ENCODE measurements around the gene TMCO4.

TMCO4 gene

DNA sequence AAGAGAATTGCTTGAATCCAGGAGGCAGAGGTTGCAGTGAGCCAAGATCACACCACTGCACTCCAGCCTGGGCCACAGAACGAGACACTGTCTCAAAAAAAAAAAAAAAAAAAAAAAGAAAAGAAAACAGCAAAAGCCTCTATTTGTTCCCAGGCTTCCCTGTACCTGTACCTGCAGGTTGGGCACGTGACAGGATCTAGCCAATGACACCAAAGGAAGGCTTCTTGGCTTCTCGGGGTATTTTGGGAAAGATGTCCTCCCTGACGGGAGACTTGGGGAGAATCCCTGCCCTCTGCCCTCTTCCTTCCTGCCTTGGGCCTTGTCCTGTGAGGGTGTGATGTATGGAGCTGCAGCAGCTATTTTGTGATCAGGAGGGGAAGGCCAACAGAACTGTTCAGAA lies 22.8 kb downstream of the TMCO4 start:
- TF ChIP-seq OSR1 (CRISPR knock-in tag; IDR thresholded peaks at IDR 0.05): no peak
- no peak for TF ChIP-seq ZNF8 (CRISPR knock-in tag; IDR thresholded peaks at IDR 0.05)
- ATAC-seq: no peak

DNA sequence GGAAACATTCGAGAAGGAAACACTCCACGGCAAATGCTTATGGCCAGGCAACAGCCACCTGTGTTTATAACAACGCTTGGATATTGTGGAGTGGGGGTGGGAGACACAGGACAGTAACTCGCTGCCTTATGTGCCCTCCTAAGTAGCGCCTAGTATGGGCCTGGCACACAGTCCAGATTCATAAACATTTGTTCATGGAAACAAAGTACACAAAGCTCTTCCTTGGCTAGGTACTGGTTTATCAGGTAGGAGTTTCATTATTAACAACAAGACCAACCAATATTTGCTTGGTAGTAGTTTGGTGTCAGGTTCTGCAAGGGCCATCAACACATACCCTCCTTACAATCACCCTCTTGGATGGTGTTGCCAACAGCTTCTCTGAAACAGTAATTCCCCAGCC lies 23.4 kb downstream of the TMCO4 start:
- TF ChIP-seq BACH2 (CRISPR knock-in tag; IDR thresholded peaks at IDR 0.05; ENCODE audit: borderline replicate concordance): no peak
- TF ChIP-seq, protein P1, sequence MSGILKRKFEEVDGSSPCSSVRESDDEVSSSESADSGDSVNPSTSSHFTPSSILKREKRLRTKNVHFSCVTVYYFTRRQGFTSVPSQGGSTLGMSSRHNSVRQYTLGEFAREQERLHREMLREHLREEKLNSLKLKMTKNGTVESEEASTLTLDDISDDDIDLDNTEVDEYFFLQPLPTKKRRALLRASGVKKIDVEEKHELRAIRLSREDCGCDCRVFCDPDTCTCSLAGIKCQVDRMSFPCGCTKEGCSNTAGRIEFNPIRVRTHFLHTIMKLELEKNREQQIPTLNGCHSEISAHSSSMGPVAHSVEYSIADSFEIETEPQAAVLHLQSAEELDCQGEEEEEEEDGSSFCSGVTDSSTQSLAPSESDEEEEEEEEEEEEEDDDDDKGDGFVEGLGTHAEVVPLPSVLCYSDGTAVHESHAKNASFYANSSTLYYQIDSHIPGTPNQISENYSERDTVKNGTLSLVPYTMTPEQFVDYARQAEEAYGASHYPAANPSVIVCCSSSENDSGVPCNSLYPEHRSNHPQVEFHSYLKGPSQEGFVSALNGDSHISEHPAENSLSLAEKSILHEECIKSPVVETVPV (CRISPR knock-in tag; IDR thresholded peaks at IDR 0.05): no peak
- TF ChIP-seq GLIS3 (CRISPR knock-in tag; IDR thresholded peaks at IDR 0.05): no peak
- TF ChIP-seq RARB (CRISPR knock-in tag; IDR thresholded peaks at IDR 0.05): no peak
- TF ChIP-seq ZFP30 (CRISPR knock-in tag; IDR thresholded peaks at IDR 0.05): no peak
- TF ChIP-seq, protein P2, sequence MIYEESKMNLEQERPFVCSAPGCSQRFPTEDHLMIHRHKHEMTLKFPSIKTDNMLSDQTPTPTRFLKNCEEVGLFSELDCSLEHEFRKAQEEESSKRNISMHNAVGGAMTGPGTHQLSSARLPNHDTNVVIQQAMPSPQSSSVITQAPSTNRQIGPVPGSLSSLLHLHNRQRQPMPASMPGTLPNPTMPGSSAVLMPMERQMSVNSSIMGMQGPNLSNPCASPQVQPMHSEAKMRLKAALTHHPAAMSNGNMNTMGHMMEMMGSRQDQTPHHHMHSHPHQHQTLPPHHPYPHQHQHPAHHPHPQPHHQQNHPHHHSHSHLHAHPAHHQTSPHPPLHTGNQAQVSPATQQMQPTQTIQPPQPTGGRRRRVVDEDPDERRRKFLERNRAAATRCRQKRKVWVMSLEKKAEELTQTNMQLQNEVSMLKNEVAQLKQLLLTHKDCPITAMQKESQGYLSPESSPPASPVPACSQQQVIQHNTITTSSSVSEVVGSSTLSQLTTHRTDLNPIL (CRISPR knock-in tag; IDR thresholded peaks at IDR 0.05; ENCODE audit: low read depth): no peak
- TF ChIP-seq, protein P3, sequence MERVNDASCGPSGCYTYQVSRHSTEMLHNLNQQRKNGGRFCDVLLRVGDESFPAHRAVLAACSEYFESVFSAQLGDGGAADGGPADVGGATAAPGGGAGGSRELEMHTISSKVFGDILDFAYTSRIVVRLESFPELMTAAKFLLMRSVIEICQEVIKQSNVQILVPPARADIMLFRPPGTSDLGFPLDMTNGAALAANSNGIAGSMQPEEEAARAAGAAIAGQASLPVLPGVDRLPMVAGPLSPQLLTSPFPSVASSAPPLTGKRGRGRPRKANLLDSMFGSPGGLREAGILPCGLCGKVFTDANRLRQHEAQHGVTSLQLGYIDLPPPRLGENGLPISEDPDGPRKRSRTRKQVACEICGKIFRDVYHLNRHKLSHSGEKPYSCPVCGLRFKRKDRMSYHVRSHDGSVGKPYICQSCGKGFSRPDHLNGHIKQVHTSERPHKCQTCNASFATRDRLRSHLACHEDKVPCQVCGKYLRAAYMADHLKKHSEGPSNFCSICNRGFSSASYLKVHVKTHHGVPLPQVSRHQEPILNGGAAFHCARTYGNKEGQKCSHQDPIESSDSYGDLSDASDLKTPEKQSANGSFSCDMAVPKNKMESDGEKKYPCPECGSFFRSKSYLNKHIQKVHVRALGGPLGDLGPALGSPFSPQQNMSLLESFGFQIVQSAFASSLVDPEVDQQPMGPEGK (CRISPR knock-in tag; IDR thresholded peaks at IDR 0.05; ENCODE audit: borderline replicate concordance): no peak
- TF ChIP-seq, protein P4, sequence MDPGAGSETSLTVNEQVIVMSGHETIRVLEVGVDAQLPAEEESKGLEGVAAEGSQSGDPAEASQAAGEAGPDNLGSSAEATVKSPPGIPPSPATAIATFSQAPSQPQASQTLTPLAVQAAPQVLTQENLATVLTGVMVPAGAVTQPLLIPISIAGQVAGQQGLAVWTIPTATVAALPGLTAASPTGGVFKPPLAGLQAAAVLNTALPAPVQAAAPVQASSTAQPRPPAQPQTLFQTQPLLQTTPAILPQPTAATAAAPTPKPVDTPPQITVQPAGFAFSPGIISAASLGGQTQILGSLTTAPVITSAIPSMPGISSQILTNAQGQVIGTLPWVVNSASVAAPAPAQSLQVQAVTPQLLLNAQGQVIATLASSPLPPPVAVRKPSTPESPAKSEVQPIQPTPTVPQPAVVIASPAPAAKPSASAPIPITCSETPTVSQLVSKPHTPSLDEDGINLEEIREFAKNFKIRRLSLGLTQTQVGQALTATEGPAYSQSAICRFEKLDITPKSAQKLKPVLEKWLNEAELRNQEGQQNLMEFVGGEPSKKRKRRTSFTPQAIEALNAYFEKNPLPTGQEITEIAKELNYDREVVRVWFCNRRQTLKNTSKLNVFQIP (CRISPR knock-in tag; IDR thresholded peaks at IDR 0.05; ENCODE audit: borderline replicate concordance, low read depth): no peak
- TF ChIP-seq ARNTL (CRISPR knock-in tag; IDR thresholded peaks at IDR 0.05; ENCODE audit: borderline replicate concordance, low read depth): no peak
- TF ChIP-seq TCF4 (CRISPR knock-in tag; IDR thresholded peaks at IDR 0.05; ENCODE audit: borderline replicate concordance): no peak
- TF ChIP-seq ISL1 (CRISPR knock-in tag; IDR thresholded peaks at IDR 0.05): no peak
- no peak for TF ChIP-seq TOX (CRISPR knock-in tag; IDR thresholded peaks at IDR 0.05; ENCODE audit: borderline replicate concordance)
- TF ChIP-seq ZNF8 (CRISPR knock-in tag; IDR thresholded peaks at IDR 0.05): no peak
- TF ChIP-seq PPARA (CRISPR knock-in tag; IDR thresholded peaks at IDR 0.05; ENCODE audit: borderline replicate concordance): no peak
- TF ChIP-seq ZNF70 (CRISPR knock-in tag; IDR thresholded peaks at IDR 0.05): no peak
- no peak for TF ChIP-seq ZC3H10 (CRISPR knock-in tag; IDR thresholded peaks at IDR 0.05)
- TF ChIP-seq, protein P5, sequence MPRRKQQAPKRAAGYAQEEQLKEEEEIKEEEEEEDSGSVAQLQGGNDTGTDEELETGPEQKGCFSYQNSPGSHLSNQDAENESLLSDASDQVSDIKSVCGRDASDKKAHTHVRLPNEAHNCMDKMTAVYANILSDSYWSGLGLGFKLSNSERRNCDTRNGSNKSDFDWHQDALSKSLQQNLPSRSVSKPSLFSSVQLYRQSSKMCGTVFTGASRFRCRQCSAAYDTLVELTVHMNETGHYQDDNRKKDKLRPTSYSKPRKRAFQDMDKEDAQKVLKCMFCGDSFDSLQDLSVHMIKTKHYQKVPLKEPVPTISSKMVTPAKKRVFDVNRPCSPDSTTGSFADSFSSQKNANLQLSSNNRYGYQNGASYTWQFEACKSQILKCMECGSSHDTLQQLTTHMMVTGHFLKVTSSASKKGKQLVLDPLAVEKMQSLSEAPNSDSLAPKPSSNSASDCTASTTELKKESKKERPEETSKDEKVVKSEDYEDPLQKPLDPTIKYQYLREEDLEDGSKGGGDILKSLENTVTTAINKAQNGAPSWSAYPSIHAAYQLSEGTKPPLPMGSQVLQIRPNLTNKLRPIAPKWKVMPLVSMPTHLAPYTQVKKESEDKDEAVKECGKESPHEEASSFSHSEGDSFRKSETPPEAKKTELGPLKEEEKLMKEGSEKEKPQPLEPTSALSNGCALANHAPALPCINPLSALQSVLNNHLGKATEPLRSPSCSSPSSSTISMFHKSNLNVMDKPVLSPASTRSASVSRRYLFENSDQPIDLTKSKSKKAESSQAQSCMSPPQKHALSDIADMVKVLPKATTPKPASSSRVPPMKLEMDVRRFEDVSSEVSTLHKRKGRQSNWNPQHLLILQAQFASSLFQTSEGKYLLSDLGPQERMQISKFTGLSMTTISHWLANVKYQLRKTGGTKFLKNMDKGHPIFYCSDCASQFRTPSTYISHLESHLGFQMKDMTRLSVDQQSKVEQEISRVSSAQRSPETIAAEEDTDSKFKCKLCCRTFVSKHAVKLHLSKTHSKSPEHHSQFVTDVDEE (CRISPR knock-in tag; IDR thresholded peaks at IDR 0.05): no peak
- ATAC-seq: no peak

DNA sequence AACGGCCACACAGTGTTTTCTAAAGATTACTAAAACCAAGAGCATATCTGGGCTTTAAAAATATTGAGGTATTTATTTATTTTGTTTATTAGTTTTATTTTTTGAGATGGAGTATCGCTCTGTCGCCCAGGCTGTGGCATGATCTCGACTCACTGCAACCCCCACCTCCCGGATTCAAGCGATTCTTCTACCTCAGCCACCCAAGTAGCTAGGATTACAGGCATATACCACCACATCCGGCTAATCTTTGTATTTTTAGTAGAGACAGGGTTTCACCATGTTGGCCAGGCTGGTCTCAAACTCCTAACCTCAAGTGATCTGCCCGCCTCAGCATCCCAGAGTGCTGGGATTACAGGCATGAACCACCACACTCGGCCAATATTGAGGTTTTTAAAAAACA lies 23.9 kb downstream of the TMCO4 start:
- no peak for ATAC-seq
- no peak for TF ChIP-seq ZNF70 (CRISPR knock-in tag; IDR thresholded peaks at IDR 0.05)
- no peak for TF ChIP-seq ZFP30 (CRISPR knock-in tag; IDR thresholded peaks at IDR 0.05)
- TF ChIP-seq, protein P2 (CRISPR knock-in tag; IDR thresholded peaks at IDR 0.05; ENCODE audit: low read depth): no peak
- TF ChIP-seq ARNTL (CRISPR knock-in tag; IDR thresholded peaks at IDR 0.05; ENCODE audit: borderline replicate concordance, low read depth): no peak
- TF ChIP-seq ZFP3 (CRISPR knock-in tag; IDR thresholded peaks at IDR 0.05): no peak
- TF ChIP-seq, protein P1 (CRISPR knock-in tag; IDR thresholded peaks at IDR 0.05): no peak
- TF ChIP-seq ZNF565 (CRISPR knock-in tag; conservative IDR thresholded peaks at IDR 0.05; ENCODE audit: low read depth): no peak
- TF ChIP-seq, protein P5 (CRISPR knock-in tag; IDR thresholded peaks at IDR 0.05): no peak
- no peak for TF ChIP-seq ISL1 (CRISPR knock-in tag; IDR thresholded peaks at IDR 0.05)
- TF ChIP-seq, protein P4 (CRISPR knock-in tag; IDR thresholded peaks at IDR 0.05; ENCODE audit: borderline replicate concordance, low read depth): no peak
- TF ChIP-seq ZC3H10 (CRISPR knock-in tag; IDR thresholded peaks at IDR 0.05): no peak
- no peak for TF ChIP-seq GLIS3 (CRISPR knock-in tag; IDR thresholded peaks at IDR 0.05)
